ENCODE data around the gene OPN4.

Gene OPN4

DNA sequence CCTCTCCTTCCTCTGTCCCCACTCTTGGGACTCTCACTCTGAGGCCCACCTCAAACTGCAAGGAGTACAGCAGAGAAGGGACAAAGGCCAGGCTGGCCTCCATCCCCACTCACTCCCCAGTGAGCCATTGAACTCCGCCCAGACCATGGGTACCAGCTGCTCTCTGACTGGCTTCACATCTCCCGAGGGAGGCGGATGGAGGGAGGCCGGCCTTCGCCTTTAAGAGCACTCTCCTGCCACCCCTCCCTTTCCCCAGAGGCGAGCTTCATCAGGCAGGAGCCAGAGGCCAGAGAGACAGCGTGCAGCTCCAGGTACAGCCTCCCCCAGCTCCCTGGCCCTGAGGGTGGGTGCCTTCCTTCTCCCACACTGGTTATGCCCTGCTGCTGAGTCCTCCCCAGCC, 12.2 kb downstream of the OPN4 start:
- no peak overlapping the region for H3K4me3 ChIP-seq (ENCODE audit: low read depth, low read length)
- no peaks in the 10 kb centered on the region for H3K79me2 ChIP-seq
- no peaks in the 10 kb centered on the region for H3K27me3 ChIP-seq (ENCODE audit: control insufficient read depth, insufficient read depth, low read length)
- TF ChIP-seq, protein P1, sequence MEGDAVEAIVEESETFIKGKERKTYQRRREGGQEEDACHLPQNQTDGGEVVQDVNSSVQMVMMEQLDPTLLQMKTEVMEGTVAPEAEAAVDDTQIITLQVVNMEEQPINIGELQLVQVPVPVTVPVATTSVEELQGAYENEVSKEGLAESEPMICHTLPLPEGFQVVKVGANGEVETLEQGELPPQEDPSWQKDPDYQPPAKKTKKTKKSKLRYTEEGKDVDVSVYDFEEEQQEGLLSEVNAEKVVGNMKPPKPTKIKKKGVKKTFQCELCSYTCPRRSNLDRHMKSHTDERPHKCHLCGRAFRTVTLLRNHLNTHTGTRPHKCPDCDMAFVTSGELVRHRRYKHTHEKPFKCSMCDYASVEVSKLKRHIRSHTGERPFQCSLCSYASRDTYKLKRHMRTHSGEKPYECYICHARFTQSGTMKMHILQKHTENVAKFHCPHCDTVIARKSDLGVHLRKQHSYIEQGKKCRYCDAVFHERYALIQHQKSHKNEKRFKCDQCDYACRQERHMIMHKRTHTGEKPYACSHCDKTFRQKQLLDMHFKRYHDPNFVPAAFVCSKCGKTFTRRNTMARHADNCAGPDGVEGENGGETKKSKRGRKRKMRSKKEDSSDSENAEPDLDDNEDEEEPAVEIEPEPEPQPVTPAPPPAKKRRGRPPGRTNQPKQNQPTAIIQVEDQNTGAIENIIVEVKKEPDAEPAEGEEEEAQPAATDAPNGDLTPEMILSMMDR (IDR thresholded peaks at IDR 0.05), result no peak
- no peak overlapping the region for H2AFZ ChIP-seq
- H3K4me2 ChIP-seq (ENCODE audit: low read length), result no peak overlapping the region
- no peak overlapping the region for H3K9ac ChIP-seq
- no peak overlapping the region for H3K27ac ChIP-seq
- H3K36me3 ChIP-seq (ENCODE audit: control insufficient read depth, insufficient read depth, low read length), result no peaks in the 10 kb centered on the region
- no peaks in the 10 kb centered on the region for H3K9me3 ChIP-seq (ENCODE audit: control insufficient read depth, low read length)
- peaks cover 2% of the 10 kb centered on the region for H3K4me1 ChIP-seq

DNA sequence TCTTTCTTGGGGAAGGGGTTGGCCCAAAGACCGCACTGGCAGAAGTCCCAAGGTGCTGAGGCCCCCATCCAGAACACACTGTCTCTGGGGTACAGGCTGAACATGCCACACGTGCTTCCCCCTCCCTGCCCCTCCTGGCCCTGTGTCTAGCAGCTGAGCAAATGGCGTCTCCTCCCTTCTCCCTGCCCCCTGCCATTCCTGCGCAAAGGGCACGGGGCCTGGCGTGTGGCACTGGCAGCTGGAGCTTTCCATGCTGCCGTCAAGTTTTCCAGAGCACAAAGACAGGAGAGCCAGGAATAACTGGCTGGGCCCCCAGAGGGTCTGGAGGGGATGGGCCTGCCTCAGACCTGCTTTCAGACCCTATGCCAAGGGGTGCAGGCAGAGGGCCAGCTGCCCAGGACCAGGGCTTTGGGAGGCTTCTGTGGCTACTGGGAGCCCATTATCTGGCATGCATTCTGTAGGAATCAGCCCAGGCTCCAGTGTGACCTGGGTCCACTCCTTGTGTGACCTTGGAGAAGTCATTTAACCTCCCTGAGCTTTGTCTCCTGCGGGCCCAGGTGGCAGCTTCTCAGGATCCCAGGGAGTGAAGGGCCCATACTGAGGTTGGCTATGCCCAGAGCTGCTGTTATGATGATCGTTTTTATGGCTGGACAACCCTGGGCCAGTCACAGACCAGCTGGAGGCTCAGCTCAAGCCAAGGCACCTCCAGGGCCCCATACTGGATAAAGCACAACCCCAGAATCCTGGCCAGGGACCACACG, 13.3 kb downstream of the OPN4 start:
- Histone ChIP-seq H3K27me3 (ENCODE audit: control insufficient read depth, insufficient read depth, low read length) (no peaks in the 10 kb centered on the region), H3K4me1 (peaks cover 2% of the 10 kb centered on the region), H3K36me3 (ENCODE audit: control insufficient read depth, insufficient read depth, low read length) (no peaks in the 10 kb centered on the region), H2AFZ (no peak overlapping the region), H3K9ac (no peak overlapping the region), H3K4me2 (ENCODE audit: low read length) (no peak overlapping the region), H3K9me3 (ENCODE audit: control insufficient read depth, low read length) (no peaks in the 10 kb centered on the region), H3K27ac (no peak overlapping the region), H3K79me2 (no peaks in the 10 kb centered on the region), H3K4me3 (ENCODE audit: low read depth, low read length) (no peak overlapping the region)
- TF ChIP-seq, protein P1 (IDR thresholded peaks at IDR 0.05), result no peak

DNA sequence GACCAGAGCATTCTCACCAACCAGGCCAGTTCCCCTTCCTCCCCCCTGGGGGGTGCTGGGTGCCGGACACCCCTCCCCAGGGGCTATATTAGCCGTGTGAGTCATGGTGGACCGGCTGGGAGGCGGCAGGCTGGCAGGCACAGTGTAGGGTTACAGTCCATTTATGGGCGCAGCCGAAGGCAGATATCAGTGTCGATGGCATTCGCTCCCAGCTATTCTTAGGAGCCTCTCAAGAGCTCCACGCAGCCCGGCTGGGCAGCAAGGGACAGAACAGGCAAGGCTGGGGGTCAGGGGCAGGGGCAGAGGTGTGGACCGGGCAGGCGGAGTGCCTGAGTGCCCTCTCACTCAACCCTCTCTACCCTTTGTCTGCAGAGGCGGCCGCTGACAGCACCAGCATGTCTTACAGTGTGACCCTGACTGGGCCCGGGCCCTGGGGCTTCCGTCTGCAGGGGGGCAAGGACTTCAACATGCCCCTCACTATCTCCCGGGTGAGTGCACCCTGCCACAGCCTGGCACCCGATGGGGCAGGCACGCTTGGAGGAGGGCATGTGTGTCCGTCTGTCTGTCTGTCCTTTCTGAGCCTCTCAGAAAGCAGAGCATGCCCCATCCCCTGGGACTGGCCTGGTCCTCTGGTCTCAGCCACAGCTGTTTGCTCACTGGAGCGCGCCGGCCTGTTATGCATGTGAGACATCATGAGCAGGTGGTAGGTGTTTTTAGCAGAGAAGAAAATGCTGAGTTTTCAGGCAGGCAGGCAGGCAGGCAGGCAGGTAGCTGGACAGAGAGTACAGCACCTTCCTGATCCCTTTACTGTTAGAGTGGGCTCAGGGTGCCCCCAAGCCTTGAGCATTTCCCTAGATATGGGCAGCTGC, 14.2 kb downstream of the OPN4 start, which contains the start of gene LDB3:
Gene LDB3 (plus strand): TSS at position 215 of the 869 bp plus-strand sequence. CDS start 181 bp downstream, at position 396.
- Histone ChIP-seq H3K27ac (no peak within 1 kb of the TSS), H3K4me2 (ENCODE audit: low read length) (no peak within 1 kb of the TSS), H3K9me3 (ENCODE audit: control insufficient read depth, low read length) (no peaks in the 10 kb centered on the region), H3K36me3 (ENCODE audit: control insufficient read depth, insufficient read depth, low read length) (no peaks in the 10 kb centered on the region), H3K27me3 (ENCODE audit: control insufficient read depth, insufficient read depth, low read length) (no peaks in the 10 kb centered on the region), H3K4me1 (peaks cover 2% of the 10 kb centered on the region), H2AFZ (no peak within 1 kb of the TSS), H3K4me3 (ENCODE audit: low read depth, low read length) (no peak within 1 kb of the TSS), H3K79me2 (no peaks in the 10 kb centered on the region), H3K9ac (no peak within 1 kb of the TSS)
- TF ChIP-seq, protein P1 (IDR thresholded peaks at IDR 0.05), result no peak

DNA sequence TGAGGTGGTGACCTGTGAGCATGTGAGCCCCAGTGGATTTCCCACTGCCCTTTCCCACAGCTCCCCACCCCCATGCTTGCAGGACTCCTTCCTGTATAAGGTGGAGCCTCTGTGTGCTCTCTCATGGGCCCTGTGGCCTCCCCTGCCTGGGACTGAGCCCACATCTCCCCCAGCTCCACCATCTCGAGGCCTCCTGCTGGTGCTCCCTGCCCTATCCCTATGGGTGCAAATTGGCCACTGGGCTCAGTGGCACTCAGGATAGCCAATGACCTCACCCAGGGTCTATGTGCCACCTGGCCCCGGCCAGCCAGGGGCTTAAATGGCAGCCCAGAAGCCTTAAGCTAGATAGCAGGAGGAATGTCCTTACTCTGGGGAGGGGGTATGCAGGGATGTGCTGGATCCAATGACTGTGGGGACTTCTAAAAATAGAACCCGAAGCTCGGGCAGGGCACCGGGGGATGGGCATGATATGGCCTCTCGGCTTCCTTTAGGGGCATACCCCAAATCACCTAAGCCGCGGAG, 16.0 kb downstream of the OPN4 start:
- H3K79me2 ChIP-seq, result no peaks in the 10 kb centered on the region
- no peak overlapping the region for H3K27ac ChIP-seq
- TF ChIP-seq, protein P1 (IDR thresholded peaks at IDR 0.05), result no peak
- H3K4me2 ChIP-seq (ENCODE audit: low read length), result no peak overlapping the region
- peaks cover 2% of the 10 kb centered on the region for H3K4me1 ChIP-seq
- no peaks in the 10 kb centered on the region for H3K9me3 ChIP-seq (ENCODE audit: control insufficient read depth, low read length)
- H3K9ac ChIP-seq, result no peak overlapping the region
- no peak overlapping the region for H3K4me3 ChIP-seq (ENCODE audit: low read depth, low read length)
- no peaks in the 10 kb centered on the region for H3K36me3 ChIP-seq (ENCODE audit: control insufficient read depth, insufficient read depth, low read length)
- H2AFZ ChIP-seq, result no peak overlapping the region
- no peaks in the 10 kb centered on the region for H3K27me3 ChIP-seq (ENCODE audit: control insufficient read depth, insufficient read depth, low read length)

Measured in parathyroid adenoma (tissue), 2 donors.